HG03108 (cell line): ENCODE results near the gene EEF2K.
"Not testable (repeated sequence)": the region's sequence is repeated elsewhere in the genome, so short reads cannot be mapped to it uniquely, and the experiment has no call there.

Experiments used
- ATAC-seq: cut with Tn5 transposase; IDR thresholded peaks from one replicate; pipeline ENCODE4 v1.9.1; 2021; ENCODE audit warnings: moderate library complexity; ENCODE audit not compliant: unreplicated experiment

The EEF2K gene

DNA sequence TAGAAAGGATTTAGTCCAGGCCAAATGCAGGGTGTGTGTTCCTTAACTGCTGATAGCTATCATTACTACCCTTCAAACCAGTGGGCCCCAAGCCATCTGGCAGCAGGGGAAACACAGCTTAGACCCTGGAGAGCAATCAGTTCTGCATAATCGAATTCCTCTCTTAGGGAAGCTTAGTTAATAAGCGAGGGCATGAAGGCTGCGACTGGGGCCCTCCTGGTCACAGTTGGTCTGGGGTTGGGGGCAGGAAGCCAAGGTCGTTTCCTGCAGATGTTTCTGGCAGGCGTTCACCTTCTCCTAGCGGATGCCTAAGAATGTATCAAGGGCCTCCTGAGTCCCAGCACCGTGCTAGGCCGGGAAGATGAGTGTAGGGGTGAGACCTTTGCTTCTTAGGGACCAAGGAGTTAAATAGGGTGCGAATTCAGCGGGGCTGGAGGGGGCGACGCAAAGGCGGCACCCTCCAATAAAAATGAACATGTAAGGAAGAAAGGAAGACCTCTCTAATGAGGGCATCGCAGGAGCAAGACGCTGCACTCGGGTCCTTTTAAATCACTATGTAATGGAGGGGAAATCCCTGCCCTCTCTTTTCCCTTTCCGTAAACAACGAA lies 16.5 kb upstream of the EEF2K start:
- ATAC-seq, result no peak

DNA sequence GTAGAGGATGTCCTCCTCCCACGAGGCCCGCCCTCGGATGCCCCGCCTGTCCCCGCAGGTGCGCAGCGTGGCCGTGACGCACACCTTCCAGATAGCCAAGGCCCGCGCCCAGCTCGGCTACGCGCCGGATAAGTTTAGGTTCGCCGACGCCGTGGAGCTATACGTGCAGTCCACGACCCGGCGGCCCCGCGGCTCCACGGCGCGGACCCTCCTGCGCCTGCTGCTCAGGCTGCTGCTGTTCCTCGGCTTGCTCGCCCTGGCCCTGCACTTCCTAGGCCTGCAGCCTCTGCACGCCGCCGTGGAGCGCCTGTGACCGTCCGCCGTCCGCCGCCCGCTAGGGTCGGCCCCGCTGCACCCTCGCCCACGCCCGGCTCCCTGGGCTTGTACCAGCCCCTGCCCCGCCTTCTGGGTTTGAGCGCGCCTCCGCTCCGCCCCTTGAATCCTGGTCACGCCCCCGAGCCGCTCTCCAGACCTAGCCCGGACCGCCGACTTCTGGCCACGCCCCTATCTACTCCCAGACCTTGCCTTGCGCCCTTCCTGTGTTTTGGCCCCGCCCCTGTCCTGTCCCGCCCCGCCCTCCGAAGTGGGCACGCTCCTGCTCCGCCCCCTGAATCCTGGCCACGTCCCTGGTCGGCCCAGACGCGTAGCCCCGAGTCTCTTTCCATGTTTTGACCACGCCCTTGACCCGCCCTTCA lies 15.8 kb upstream of the EEF2K start:
- ATAC-seq, result peak; percentile 53

DNA sequence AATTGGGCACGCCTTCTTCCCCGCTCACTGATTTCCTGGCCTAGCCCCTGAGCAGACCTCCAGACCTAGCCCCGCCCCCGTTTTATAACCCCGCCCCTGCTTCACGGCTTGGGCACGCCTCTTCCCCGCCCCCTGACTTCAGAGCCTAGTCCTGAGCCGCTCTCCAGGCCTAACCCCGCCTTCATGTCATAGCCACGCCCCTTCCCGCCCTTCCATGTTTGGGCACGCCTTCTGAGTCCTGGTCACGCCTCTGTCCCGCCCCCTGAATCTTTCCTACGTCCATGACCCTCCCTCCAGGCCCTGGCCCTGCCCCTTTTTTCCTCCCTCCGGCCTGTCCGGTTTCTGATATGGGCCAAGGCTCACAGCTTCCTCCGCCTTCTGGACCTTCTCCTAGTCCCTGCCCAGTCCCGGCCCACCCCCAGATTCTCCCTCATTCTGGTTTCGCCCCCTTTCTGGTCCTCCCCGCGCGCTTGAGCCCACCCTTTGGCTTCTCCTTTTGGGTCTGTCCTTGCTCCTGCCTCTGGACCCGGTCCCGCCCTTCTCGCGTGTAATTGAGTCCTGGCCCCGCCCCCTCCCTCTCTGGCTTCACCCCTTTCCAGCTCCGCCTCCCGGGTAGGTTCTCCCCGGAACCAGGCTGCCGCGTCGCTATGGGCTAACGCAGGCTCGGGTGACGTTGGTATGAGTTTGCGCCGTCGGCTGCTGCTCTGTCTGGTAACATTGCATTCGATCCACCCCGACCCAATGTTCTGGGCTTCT lies 15.1 kb upstream of the EEF2K start:
- ATAC-seq, result peak; percentile 35

DNA sequence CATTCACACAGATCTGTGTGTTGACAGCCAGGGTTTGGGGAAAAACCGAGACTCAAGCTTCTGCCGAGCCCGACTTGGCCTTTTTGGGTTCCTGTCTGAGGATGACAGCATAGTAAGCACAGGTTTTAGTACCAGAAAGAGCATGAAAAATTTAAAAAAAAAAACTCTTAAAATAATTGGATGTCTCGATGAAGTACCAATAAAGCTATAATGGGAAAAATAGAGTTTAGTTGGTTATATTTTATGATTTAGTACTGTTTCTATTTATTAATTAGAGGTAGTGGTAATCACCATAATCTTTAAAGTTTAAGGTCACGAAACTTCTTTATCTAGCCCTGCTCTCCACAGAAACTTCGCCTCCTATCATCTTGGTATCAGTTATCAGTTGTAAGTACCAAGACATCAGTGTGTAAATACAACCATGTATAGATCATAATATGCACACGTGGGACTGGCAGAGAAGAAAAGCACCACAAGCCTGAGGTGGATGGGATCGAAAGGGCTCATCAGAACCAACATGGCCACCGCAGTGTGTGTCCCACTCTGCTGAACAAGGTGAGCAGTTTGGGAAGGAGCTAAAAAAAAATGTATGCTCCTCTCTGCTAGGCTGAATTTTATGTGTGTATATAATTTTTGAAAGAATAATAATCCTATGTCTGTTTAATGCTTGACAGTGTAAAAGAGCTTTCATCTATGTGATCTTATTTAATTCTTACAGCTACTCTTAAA lies 14.4 kb upstream of the EEF2K start:
- no peak for ATAC-seq

DNA sequence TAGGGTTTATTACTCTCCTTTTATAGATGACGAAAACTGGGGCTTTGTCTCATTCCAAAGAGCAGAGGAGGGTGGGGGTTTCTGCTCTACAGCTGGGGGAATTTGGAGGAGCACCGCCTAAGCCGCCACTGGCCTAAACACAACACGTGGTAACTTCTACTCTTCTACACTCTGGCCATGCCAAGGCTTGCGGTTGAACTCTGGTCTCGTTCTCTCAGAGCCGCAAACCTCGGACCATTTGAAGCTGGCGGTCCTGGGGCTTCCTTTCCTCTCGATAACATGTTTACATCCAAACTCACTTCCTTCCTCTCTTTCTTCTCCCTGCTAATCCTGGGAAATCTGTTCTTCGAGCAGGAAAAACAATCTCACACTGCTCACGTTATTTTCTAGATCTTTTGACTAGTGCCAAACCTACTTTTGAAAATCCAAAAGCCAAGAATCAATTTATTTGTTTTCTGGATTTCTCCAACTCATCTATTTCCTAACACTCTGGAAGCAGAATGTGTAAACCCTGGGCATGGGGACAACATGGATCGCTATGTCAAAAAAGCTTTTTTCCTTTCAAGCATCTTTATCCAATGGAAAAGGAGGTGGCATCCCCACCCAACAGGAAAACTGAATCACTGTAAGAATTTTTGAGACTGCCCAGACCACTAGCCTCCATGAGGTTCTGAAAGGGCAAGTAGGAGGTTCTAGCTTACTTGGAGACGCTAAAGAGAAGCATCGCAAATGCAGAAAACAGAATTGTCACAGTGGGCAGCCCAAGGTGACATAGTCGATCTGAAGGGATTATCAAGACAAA lies 13.6 kb upstream of the EEF2K start:
- ATAC-seq, result no peak

DNA sequence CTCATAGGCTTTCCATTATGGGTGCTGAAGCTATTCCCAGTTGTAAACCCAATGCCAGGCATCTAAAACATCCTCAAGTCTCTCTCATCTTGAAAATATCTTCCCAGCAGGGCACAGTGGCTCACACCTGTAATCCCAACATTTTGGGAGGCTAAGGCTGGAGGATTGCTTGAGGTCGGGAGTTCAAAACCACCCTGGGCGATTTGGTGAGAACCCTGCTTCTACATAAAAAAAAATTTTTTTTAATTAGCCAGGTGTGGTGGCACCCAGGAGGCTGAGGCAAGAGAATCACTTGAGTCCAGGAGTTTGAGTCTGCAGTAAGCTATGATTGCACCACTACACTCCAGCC lies 13.0 kb upstream of the EEF2K start:
- no peak for ATAC-seq

DNA sequence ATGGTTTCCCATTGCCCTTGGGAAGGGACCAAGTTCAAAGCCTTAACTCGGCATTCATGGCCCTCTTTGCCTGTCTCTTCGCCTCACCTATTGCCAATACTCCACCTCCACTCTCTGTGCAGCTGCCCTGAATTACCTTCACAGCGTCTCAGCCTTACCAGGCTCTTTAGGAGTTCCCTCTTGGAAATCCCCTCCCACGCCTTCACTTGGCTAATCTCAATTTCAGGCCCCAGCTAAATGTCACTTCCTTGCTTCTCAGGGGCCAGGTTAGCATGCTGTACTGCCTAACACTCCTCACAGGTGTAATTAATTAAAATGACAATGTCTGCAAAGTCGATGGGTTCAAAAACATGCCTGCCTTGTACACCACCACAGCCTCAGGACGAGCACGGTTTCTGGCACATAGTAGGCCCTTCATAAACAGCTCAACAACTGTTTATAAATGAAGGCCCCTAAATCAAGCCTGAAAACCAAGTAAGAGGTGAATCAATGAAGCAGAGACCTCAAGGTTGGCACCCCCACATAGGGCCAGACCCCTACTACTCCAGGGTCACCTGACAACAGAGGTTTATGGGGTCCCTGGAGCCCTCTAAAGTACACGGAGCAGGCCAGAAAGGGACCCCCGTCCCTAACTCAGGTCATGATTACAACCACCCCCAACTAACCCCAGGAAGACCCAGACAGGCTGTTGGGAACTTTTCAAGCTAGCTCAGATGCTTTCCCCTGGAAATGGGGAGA lies 11.2 kb upstream of the EEF2K start:
- no peak for ATAC-seq

DNA sequence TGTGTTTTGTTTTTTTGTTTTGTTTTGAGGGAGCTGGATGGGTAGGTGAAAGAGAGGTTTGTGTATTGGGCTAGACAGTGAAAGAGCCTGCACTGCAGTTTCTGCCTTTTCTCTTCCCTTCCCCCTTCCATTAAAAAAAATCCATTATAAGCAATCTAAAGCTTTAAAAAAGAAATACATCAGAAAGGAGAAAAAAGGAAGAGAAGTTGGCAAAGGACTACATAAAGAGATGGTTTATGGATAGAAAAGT lies 10.7 kb upstream of the EEF2K start:
- ATAC-seq, result no peak

DNA sequence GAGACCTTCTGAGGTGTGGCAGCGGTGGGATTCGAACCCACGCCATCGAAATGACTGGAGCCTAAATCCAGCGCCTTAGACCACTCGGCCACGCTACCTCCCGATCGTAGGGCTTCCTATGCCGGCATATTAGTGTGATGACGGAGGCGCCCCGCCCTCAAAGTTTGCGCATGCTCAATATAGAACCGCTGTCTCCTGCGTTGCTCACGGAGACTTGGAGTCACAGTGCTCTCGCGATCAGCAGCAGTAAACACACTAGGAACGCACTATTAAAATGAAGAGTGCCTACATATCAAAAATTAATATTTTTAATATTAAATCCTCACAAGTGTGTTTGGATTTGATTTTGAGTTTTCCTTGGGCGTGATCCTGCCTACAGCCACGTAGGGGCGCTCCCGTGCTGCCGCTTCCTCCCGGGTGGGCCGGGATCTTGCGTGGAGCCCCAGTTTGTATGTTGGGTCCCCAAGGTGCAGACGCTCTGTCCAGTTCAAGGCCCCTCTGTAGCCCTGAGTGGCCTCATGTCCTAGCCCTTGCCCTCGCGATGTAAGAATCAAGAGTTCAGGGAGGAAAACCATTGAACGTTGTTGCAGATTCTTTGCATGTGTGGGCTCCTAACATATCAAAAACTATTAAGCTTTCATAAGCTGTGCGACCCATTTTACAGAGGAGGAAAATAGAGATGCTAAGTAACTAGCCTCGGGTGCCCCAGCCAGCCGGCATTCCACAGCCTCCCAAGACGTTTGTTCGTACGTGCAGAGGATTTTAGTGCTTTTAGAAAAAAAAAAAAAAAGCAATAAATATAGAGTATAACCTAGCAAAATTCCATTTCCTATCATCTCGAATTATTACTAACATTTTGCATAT lies 10.2 kb upstream of the EEF2K start:
- ATAC-seq, result no peak

DNA sequence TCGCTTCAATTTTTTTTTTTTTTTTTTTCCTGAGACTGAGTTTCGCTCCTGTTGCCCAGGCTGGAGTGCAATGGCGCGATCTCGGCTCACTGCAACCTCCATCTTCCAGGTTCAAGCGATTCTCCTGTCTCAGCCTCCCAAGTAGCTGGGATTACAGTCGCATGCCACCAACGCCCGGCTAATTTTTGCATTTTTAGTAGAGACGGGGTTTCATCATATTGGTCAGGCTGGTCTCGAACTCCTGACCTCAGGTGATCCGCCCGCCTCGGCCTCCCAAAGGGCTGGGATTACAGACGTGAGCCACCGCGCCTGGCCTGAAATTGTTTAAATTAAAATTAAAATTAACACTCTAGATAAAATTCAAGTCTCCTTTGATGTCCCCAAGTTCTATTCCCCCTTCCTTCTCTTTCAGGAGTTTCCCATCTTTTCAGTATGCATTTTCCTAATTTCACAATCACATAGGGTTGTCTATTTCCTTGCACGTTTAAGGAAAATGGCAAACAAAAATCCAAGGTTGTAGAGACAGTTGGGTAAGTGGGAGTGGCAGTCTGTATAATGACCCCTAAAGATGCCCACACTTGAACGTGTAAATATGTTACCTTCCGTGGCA lies 9.4 kb upstream of the EEF2K start:
- not testable (repeated sequence) for ATAC-seq

DNA sequence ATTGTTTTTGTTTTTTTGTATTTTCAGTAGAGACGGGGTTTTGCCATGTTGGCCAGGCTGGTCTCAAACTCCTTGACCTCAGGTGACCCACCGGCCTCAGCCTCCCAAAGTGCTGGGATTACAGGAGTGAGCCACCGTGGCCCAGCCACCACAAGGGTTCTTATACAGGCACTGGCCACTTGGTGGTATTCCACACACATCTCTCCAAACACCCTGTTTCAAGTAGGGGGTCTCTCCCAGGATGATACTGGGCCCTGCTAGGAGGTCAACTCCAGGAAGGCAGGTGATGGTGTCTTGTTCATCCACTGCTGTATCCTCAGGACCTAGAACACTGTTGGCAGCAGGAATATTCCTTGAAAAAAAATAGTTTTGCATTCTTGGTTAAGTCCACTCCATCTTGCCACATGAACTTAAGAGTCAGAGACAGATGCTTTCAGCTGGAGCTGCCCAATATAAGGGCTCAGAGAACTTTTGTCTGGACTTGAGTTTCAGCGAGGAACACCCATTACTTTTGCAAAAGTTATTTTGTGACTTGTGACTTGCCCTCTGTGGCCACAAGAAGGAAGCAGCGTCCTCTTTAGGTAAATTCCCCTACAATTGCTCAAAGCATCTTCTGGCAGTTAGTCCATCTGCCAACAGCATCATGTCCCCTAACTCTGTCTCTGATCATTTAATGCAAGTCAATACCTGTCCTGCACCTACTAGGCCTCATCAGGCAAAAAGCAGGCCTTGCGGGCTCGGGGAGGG lies 7.4 kb upstream of the EEF2K start:
- ATAC-seq, result no peak

DNA sequence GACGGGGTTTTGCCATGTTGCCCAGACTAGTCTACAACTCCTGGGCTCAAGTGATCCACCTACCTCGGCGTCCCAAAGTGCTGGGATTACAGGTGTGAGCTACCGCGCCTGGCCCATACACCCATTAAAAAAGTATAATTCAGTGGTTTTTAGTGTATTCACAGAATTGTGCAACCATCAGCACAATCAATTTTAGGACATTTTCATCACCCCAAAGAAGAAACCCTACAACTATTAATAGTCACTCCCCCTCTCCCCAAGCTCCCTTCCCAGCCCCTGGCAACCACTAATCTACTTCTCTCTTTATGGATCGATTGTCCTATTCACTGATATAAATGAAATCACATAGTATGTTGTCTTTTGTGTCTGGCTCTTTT lies 3.8 kb upstream of the EEF2K start:
- no peak for ATAC-seq

DNA sequence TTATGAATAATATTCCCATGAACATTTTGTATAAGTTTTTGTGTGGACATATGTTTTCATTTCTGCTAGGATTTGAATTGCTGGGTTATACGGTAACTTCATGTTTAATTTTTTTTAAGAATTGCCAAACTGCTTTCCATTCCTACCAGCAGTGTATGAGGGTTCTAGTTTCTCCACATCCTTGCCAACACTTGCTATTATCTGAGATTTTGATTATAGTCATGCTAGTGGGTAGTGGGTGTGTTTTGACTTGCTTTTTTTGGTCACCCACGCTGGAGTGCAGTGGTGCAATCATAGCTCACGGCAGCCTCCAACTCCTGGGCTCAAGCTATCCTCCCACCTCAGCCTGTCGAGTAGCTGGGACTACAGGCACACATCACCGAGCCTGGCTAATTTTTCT lies 3.0 kb upstream of the EEF2K start:
- ATAC-seq, result no peak

DNA sequence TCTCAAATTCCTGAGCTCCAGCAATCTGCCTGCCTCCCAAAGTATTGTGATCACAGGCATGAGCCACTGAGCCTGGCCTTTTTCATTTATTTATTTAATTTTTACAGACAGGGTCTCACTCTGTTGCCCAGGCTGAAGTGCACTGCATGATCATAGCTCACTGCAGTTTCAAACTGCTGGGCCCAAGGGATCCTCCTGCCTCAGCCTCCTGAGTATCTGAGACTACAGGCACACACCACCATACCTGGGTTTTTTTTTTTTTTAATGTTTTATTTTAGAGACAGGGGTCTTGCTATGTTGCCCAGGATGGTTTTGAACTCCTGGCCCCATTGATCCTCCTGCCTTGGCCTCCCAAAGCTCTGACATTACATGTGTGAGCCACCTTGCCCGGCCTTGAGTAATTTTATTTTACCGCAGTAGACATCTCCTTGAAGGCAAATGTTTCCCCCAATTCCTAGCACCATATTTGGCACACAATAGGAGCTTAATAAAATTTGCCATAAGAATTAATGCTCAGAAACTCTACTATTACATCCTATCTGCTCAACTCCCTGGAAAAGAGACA lies 1.9 kb upstream of the EEF2K start:
- ATAC-seq, result no peak

DNA sequence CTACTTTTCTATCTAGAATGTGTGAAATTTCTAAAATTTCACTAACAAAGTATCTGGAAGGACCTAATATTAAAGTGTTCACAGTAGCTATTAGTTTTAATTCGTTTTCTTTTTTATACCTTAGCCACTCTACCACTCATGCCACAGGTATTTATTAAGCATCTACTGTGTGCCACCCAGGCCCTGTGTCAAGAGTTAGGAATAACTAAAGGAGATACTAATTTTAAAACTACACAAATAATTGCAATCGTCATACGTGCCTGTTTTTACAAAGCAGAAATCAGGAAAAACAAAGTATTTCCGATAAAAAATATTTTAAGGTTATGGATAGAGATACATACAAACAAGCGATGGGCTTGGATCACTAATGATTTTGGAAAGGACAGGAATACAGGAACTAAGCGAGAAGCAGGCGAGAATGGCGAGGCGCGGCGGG lies 483 bp upstream of the EEF2K start:
- ATAC-seq, result no peak

DNA sequence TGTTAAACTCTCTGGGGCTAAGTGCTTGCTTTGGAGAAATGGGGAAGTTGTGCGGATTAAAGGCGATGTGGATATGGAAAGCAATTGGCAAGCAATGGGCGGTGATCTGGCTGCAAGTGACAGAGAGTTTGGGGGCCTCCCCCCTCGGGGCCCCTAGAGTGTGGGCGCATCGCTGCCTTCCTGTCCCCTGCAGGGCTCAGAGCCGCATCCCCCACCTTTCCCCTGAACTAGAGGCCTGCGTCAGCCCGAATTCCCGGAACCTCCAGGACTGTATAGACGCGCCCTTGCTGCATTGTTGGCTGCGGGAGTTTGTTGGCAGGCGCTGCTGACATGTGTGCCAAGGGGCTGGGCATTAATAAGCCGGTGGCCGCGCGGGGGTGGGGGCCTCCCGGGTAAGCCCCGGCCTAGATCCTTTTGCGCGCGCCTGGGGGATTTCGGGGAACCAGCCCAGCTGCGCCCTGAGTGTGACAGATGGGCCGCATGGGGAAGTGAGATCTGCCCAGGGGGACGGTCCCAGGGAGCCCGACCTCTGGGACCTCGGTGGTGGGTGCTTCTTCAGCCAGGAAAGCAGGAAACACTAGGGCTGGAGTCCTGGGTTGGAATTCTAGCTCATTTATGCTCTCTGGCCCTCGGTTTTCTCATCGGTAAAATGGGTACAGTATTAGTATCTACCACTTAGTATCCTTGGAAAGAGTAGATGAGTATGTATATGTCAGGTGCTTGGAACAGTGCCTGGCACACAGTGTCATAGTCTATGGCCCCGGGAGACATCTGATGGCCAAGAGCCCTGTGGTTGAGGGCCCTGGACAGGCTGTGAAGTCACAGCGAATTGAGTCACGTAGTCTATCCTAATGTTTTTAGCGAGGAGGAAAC lies 1.0 kb downstream of the EEF2K start:
- ATAC-seq, result peak; percentile 45

DNA sequence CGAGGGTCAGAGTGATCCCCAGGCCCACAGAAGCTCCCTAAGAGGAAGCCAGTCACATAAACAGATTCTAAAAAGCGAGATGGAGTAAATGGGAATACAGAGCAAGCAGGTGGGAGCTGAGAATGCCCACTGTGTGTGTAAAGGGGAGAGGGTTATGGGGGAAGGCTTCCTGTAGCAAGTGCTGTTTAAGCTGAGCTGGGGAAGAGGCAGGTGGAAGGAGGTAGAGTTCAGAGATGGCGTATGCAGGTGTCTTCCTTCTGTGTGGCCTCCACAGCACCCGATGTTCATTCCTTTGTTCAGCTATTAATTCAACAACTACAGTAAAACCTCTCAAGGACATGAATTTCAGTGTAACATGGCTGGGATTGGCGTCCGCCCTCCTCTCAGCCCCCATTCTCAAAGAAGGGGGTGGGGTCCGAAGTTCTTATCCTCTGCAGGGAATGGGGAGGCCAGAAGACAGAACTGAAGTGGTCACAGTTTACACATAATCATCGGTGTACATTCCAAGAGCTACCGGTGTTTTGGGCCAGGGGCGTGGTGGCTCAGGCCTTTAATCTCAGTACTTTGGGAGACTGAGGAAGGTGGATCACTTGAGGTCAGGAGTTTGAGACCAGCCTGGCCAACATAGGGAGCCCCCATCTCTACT lies 1.8 kb downstream of the EEF2K start:
- ATAC-seq, result no peak
